GM23338 (cell line): ENCODE measurements around the gene RIPK1. TPM values are rescaled to one million over a fixed set of nuclear protein-coding genes. Genes with fewer than 3 reads are reported as not detected.
A peak's percentile ranks its signal among the peaks of the same experiment; 100 is the strongest.

Experiments used
- ATAC-seq: fragments of 200-7000 bp; cut with Tn5 transposase; 3 replicates; pipeline ENCODE4 v1.9.1; 2020
- DNase-seq: peaks from one replicate; pipeline ENCODE4 v3.0.0-alpha.2; 2015; ENCODE audit warnings: low spot score
- H2AFZ ChIP-seq: fragments of 200-600 bp; sonication (generic); 2 replicates; pipeline ENCODE4 v1.8.0; 2016; ENCODE audit warnings: antibody characterized with exemption, mild to moderate bottlenecking, moderate library complexity
- H3F3A ChIP-seq: fragments of 200-600 bp; sonication (generic); replicated peaks from 2 replicates; pipeline ENCODE4 v1.8.0; 2017; ENCODE audit warnings: antibody characterized with exemption, mixed run types, low read depth
- H3K27ac ChIP-seq: fragments of 200-600 bp; sonication (generic); 2 replicates; pipeline ENCODE4 v1.6.1; 2016; ENCODE audit warnings: low read depth
- H3K27me3 ChIP-seq: fragments of 200-600 bp; sonication (generic); 2 replicates; pipeline ENCODE4 v1.8.0; 2016; ENCODE audit warnings: mild to moderate bottlenecking, mixed run types, moderate library complexity; ENCODE audit not compliant: insufficient read depth
- H3K36me3 ChIP-seq: fragments of 200-600 bp; sonication (generic); 2 replicates; pipeline ENCODE4 v1.8.0; 2016; ENCODE audit warnings: mild to moderate bottlenecking; ENCODE audit not compliant: insufficient read depth
- H3K4me1 ChIP-seq: fragments of 200-600 bp; sonication (generic); 2 replicates; pipeline ENCODE4 v1.8.0; 2016; ENCODE audit warnings: mild to moderate bottlenecking, moderate library complexity; ENCODE audit not compliant: insufficient read depth
- H3K4me2 ChIP-seq: fragments of 200-600 bp; sonication (generic); 2 replicates; pipeline ENCODE4 v1.7.1; 2017; ENCODE audit warnings: mixed run types
- H3K4me3 ChIP-seq: fragments of 200-600 bp; sonication (generic); 2 replicates; pipeline ENCODE4 v1.6.1; 2016; ENCODE audit warnings: mixed run types
- H3K79me2 ChIP-seq: fragments of 200-600 bp; sonication (generic); replicated peaks from 2 replicates; pipeline ENCODE4 v1.8.0; 2017; ENCODE audit warnings: mild to moderate bottlenecking; ENCODE audit not compliant: insufficient read depth
- H3K9me2 ChIP-seq: fragments of 200-600 bp; sonication (generic); 2 replicates; pipeline ENCODE4 v1.8.0; 2017; ENCODE audit not compliant: insufficient read depth
- H4K20me1 ChIP-seq: fragments of 200-600 bp; sonication (generic); replicated peaks from 2 replicates; pipeline ENCODE4 v1.8.0; 2017; ENCODE audit warnings: mild to moderate bottlenecking; ENCODE audit not compliant: insufficient read depth
- H3K27ac Mint-ChIP-seq: 2 replicates; pipeline ENCODE4 v1.8.0; 2020; ENCODE audit warnings: inconsistent platforms, mild to moderate bottlenecking, moderate library complexity, mixed read lengths
- H3K27me3 Mint-ChIP-seq: 3 replicates; pipeline ENCODE4 v1.8.0; 2022; ENCODE audit warnings: low read depth, mild to moderate bottlenecking, moderate library complexity, mixed read lengths, inconsistent platforms; ENCODE audit not compliant: insufficient read depth, poor library complexity
- H3K36me3 Mint-ChIP-seq: 3 replicates; pipeline ENCODE4 v1.8.0; 2021; ENCODE audit warnings: low read depth, mild to moderate bottlenecking, inconsistent platforms, moderate library complexity, mixed read lengths
- H3K4me1 Mint-ChIP-seq: 3 replicates; pipeline ENCODE4 v1.8.0; 2020; ENCODE audit warnings: mild to moderate bottlenecking, inconsistent platforms, mixed read lengths
- H3K4me3 Mint-ChIP-seq: 3 replicates; pipeline ENCODE4 v1.8.0; 2021; ENCODE audit warnings: moderate library complexity, mild to moderate bottlenecking, inconsistent platforms, mixed read lengths
- H3K9me3 Mint-ChIP-seq: 3 replicates; pipeline ENCODE4 v1.8.0; 2020; ENCODE audit warnings: moderate library complexity, mild to moderate bottlenecking, inconsistent platforms, mixed read lengths
- CREB1 ChIP-seq: fragments of 250-450 bp; sonication (Bioruptor Pico); IDR thresholded peaks from 2 replicates; pipeline ENCODE4 v1.5.0; 2020; ENCODE audit warnings: low read depth, mild to moderate bottlenecking, moderate library complexity
- CTCF ChIP-seq, 2 experiments: fragments of 200-600 bp in 1 of 2; sonication (generic) in 1 of 2; conservative IDR thresholded peaks; 2 replicates each; pipeline versions ENCODE4 v1.5.1 to v1.6.1; 2016 to 2017; ENCODE audit warnings: antibody characterized with exemption in 2 of 2, low read depth in 2 of 2, mild to moderate bottlenecking in 2 of 2, moderate library complexity in 1 of 2
- ETS1 ChIP-seq: IDR thresholded peaks from 2 replicates; pipeline ENCODE4 v1.6.1; 2016; ENCODE audit warnings: antibody characterized with exemption
- EZH2 ChIP-seq: fragments of 200-600 bp; sonication (generic); IDR thresholded peaks from one replicate; pipeline ENCODE4 v1.8.0; 2017; ENCODE audit warnings: antibody characterized with exemption, mild to moderate bottlenecking, low read depth; ENCODE audit not compliant: unreplicated experiment
- EZH2phosphoT487 ChIP-seq: fragments of 200-600 bp; sonication (generic); IDR thresholded peaks from one replicate; pipeline ENCODE4 v1.8.1; 2018; ENCODE audit warnings: antibody characterized with exemption; ENCODE audit not compliant: unreplicated experiment
- JUNB ChIP-seq: IDR thresholded peaks from one replicate; pipeline ENCODE4 v1.6.1; 2016; ENCODE audit warnings: antibody characterized with exemption; ENCODE audit not compliant: unreplicated experiment
- NANOG ChIP-seq: IDR thresholded peaks from 2 replicates; pipeline ENCODE4 v1.6.1; 2016; ENCODE audit warnings: antibody characterized with exemption, borderline replicate concordance
- POLR2AphosphoS5 ChIP-seq: IDR thresholded peaks from 2 replicates; pipeline ENCODE4 v1.6.1; 2016; ENCODE audit warnings: antibody characterized with exemption, low read depth
- REST ChIP-seq: IDR thresholded peaks from one replicate; pipeline ENCODE4 v1.6.1; 2018; ENCODE audit warnings: antibody characterized with exemption; ENCODE audit not compliant: unreplicated experiment
- STAT1 ChIP-seq: IDR thresholded peaks from one replicate; pipeline ENCODE4 v1.6.1; 2016; ENCODE audit warnings: antibody characterized with exemption; ENCODE audit not compliant: unreplicated experiment
- ZNF114 ChIP-seq: fragments of 250-450 bp; sonication (Bioruptor Pico); IDR thresholded peaks from 2 replicates; pipeline ENCODE4 v1.5.0; 2020; ENCODE audit warnings: mild to moderate bottlenecking, moderate library complexity
- ZNF331 ChIP-seq: fragments of 250-450 bp; sonication (Bioruptor Pico); IDR thresholded peaks from 2 replicates; pipeline ENCODE4 v1.5.0; 2020; ENCODE audit warnings: low read depth, mild to moderate bottlenecking, moderate library complexity
- polyA plus RNA-seq: library from polyadenylated mRNA; unstranded; fragments of >200 nt; fragmentation: Nextera tagmentation; extraction: Ambion mirVana; gene quantifications from 2 replicates; pipeline ENCODE4 v1.2.1, GENCODE V29; 2016
- total RNA-seq: library from RNA; depleted of rRNA; stranded (reverse); fragments of >200 nt; shearing (Covaris generic); gene quantifications from 2 replicates; pipeline ENCODE4 v1.2.3, GENCODE V29; 2014

Gene RIPK1
- total and polyA plus RNA-seq, 2 experiments from 2014 or later, result 5.7 to 19.4 TPM

GRCh38 chr6:3072798-3073197, 4.5 kb downstream of the RIPK1 start:
- H3K4me1 Mint-ChIP-seq, result peaks cover 63% of the 10 kb centered on the region

GRCh38 chr6:3073382-3073781, 5.1 kb downstream of the RIPK1 start:
- H3K9me3 Mint-ChIP-seq, result peaks cover 2% of the 10 kb centered on the region; the same call in 1 of the 3 replicates
- H3K27ac ChIP-seq, result peak overlapping the region; percentile 98
- TF ChIP-seq EZH2 (no peak), CTCF (conservative IDR thresholded peaks at IDR 0.05; ENCODE audit: low read depth in 2 of 2) (no peak), ZNF331 (no peak), ZNF114 (CRISPR knock-in tag) (no peak), CREB1 (CRISPR knock-in tag) (no peak), EZH2phosphoT487 (no peak), JUNB (no peak), STAT1 (no peak), ETS1 (no peak), NANOG (no peak), POLR2AphosphoS5 (no peak)

More at GRCh38 chr6:3072798-3073197, 4.5 kb downstream of the RIPK1 start:
- Histone ChIP-seq H2AFZ (no peak overlapping the region), H4K20me1 (0 out of 2 replicates have a peak, but pooled peaks cover 2% of the 10 kb centered on the region), H3K36me3 (no peaks in the 10 kb centered on the region), H3K4me3 (no peak overlapping the region), H3K27me3 (no peaks in the 10 kb centered on the region), H3F3A (peaks cover 13% of the 10 kb centered on the region), H3K27ac (peak overlapping the region; percentile 52; the same call in 1 of the 2 replicates), H3K9me2 (no peaks in the 10 kb centered on the region), H3K4me1 (peaks cover 46% of the 10 kb centered on the region), H3K79me2 (peaks cover 69% of the 10 kb centered on the region), H3K4me2 (no peak overlapping the region)
- no peak for DNase-seq
- H3K36me3 Mint-ChIP-seq, result peaks cover 46% of the 10 kb centered on the region
- peaks cover 30% of the 10 kb centered on the region for H3K27me3 Mint-ChIP-seq
- no peak for ATAC-seq
- no peak overlapping the region for H3K4me3 Mint-ChIP-seq
- peaks cover 4% of the 10 kb centered on the region for H3K9me3 Mint-ChIP-seq
- no peak for TF ChIP-seq CREB1 (CRISPR knock-in tag)
- TF ChIP-seq EZH2phosphoT487, result no peak
- TF ChIP-seq ZNF114 (CRISPR knock-in tag), result no peak
- TF ChIP-seq REST, result no peak
- H3K27ac Mint-ChIP-seq, result peak overlapping the region; percentile 82; the same call in 1 of the 2 replicates

More at GRCh38 chr6:3073382-3073781, 5.1 kb downstream of the RIPK1 start:
- peaks cover 3% of the 10 kb centered on the region; the same call in 1 of the 2 replicates for H3K36me3 ChIP-seq
- H3K4me2 ChIP-seq, result no peak overlapping the region
- peaks cover 28% of the 10 kb centered on the region for H3K27me3 Mint-ChIP-seq
- peaks cover 63% of the 10 kb centered on the region for H3K4me1 Mint-ChIP-seq
- H3K4me3 Mint-ChIP-seq, result no peak overlapping the region
- DNase-seq (no peak), ATAC-seq (no peak)
- H3K79me2 ChIP-seq, result peaks cover 67% of the 10 kb centered on the region
- no peaks in the 10 kb centered on the region for H3K27me3 ChIP-seq
- H3K4me3 ChIP-seq, result no peak overlapping the region
- H4K20me1 ChIP-seq, result no peaks in the 10 kb centered on the region
- H2AFZ ChIP-seq, result no peak overlapping the region
- H3F3A ChIP-seq, result peaks cover 13% of the 10 kb centered on the region
- peak overlapping the region; percentile 25; the same call in 1 of the 2 replicates for H3K27ac Mint-ChIP-seq
- peaks cover 43% of the 10 kb centered on the region for H3K4me1 ChIP-seq
- no peaks in the 10 kb centered on the region for H3K9me2 ChIP-seq
- peaks cover 47% of the 10 kb centered on the region for H3K36me3 Mint-ChIP-seq
